DOHH2 (cell line): ENCODE measurements around the gene CEP41.

Experiments used
- EZH2phosphoT487 ChIP-seq: fragments of 200-600 bp; sonication (generic); IDR thresholded peaks from 2 replicates; pipeline ENCODE4 v1.6.1; 2017; ENCODE audit warnings: borderline replicate concordance, mild to moderate bottlenecking, antibody characterized with exemption, low read length, moderate library complexity, mixed read lengths
- TF ChIP-seq, protein P1 (sequence below): fragments of 200-600 bp; sonication (generic); IDR thresholded peaks from one replicate; pipeline ENCODE4 v1.5.1; 2014; ENCODE audit warnings: antibody characterized with exemption, mild to moderate bottlenecking, low read depth, low read length; ENCODE audit not compliant: poor library complexity, severe bottlenecking

GRCh38 chr7:130346941-130347340 is 93.9 kb downstream of the CEP41 start:
- TF ChIP-seq, protein P1, sequence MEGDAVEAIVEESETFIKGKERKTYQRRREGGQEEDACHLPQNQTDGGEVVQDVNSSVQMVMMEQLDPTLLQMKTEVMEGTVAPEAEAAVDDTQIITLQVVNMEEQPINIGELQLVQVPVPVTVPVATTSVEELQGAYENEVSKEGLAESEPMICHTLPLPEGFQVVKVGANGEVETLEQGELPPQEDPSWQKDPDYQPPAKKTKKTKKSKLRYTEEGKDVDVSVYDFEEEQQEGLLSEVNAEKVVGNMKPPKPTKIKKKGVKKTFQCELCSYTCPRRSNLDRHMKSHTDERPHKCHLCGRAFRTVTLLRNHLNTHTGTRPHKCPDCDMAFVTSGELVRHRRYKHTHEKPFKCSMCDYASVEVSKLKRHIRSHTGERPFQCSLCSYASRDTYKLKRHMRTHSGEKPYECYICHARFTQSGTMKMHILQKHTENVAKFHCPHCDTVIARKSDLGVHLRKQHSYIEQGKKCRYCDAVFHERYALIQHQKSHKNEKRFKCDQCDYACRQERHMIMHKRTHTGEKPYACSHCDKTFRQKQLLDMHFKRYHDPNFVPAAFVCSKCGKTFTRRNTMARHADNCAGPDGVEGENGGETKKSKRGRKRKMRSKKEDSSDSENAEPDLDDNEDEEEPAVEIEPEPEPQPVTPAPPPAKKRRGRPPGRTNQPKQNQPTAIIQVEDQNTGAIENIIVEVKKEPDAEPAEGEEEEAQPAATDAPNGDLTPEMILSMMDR: no peak
- no peak for TF ChIP-seq EZH2phosphoT487
